Nephron progenitor cell (in vitro differentiated cells): ENCODE measurements around the gene ANO4.

Source experiments
- DNase-seq: peaks from one replicate; pipeline ENCODE4 v3.0.0; 2021
- H3K27ac Mint-ChIP-seq: 2 replicates; pipeline ENCODE4 v1.8.0; 2021; ENCODE audit warnings: mild to moderate bottlenecking, moderate library complexity, mixed read lengths
- H3K27me3 Mint-ChIP-seq: 2 replicates; pipeline ENCODE4 v1.8.0; 2021; ENCODE audit warnings: mild to moderate bottlenecking, low read depth, mixed read lengths; ENCODE audit not compliant: poor library complexity
- H3K36me3 Mint-ChIP-seq: 2 replicates; pipeline ENCODE4 v1.8.0; 2021; ENCODE audit warnings: low read depth, mixed read lengths
- H3K4me1 Mint-ChIP-seq: 2 replicates; pipeline ENCODE4 v1.8.0; 2021; ENCODE audit warnings: mixed read lengths
- H3K4me3 Mint-ChIP-seq: 2 replicates; pipeline ENCODE4 v1.8.0; 2021; ENCODE audit warnings: mild to moderate bottlenecking, moderate library complexity, mixed read lengths
- H3K9me3 Mint-ChIP-seq: 2 replicates; pipeline ENCODE4 v1.8.0; 2021; ENCODE audit warnings: mild to moderate bottlenecking, moderate library complexity, mixed read lengths
- TF ChIP-seq, protein P1 (sequence below): fragments of 200-600 bp; sonication (generic); IDR thresholded peaks from 2 replicates; pipeline ENCODE4 v1.5.0; 2021; ENCODE audit warnings: antibody characterized with exemption

Gene ANO4

DNA sequence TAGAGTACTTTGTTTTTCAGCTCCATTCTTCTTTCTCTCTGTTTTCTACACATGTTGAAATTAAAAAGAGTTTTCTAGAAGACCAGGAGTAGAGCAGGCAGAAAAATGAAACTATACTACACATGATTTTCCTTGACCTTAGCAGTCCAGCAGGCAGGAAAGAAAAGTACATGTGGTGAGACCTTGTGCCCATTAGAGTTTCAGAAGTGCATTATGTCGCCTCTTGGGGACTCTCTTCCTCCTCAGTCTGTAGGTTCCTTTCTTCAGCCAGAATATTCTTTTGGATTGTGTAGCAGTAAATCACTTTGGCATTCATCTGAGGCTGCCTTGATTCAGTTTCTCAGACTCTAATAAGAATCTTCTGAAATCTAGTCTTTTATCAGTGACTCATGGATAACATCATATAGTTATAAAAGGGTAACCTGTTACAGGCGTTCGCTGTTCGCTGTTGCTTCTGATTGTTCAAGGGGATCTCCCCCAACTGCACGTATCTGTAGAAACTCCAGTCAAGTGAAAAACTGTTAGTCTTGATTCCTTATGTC is 161.8 kb downstream of the ANO4 start:
- H3K27ac Mint-ChIP-seq, result no peak overlapping the region
- no peaks in the 10 kb centered on the region for H3K36me3 Mint-ChIP-seq
- H3K4me3 Mint-ChIP-seq, result no peak overlapping the region
- TF ChIP-seq, protein P1, sequence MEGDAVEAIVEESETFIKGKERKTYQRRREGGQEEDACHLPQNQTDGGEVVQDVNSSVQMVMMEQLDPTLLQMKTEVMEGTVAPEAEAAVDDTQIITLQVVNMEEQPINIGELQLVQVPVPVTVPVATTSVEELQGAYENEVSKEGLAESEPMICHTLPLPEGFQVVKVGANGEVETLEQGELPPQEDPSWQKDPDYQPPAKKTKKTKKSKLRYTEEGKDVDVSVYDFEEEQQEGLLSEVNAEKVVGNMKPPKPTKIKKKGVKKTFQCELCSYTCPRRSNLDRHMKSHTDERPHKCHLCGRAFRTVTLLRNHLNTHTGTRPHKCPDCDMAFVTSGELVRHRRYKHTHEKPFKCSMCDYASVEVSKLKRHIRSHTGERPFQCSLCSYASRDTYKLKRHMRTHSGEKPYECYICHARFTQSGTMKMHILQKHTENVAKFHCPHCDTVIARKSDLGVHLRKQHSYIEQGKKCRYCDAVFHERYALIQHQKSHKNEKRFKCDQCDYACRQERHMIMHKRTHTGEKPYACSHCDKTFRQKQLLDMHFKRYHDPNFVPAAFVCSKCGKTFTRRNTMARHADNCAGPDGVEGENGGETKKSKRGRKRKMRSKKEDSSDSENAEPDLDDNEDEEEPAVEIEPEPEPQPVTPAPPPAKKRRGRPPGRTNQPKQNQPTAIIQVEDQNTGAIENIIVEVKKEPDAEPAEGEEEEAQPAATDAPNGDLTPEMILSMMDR, result no peak
- H3K9me3 Mint-ChIP-seq, result no peaks in the 10 kb centered on the region
- DNase-seq, result no peak
- peaks cover 9% of the 10 kb centered on the region for H3K27me3 Mint-ChIP-seq
- H3K4me1 Mint-ChIP-seq, result peaks cover 23% of the 10 kb centered on the region

DNA sequence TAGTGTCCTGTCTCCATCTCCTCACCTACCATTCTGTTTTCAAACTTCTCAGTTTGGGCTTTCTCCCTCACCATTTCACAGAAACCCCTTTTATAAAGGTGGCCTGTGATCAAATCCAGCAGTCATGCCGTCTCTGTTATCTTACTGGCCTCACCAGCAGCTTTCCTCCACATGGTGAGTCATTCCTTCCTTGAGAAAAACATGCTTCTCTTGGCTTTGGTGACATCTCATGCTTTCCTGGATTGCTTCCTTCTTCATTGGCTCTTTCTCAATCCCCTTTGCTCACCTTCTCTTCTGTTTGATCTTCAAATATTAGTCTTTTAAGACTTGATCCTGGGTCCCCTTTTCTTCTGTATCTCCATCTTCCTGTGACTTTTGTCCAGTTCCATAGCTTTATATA is 164.9 kb downstream of the ANO4 start:
- Mint-ChIP-seq H3K36me3 (no peaks in the 10 kb centered on the region), H3K4me1 (peaks cover 20% of the 10 kb centered on the region), H3K27me3 (no peaks in the 10 kb centered on the region), H3K27ac (no peak overlapping the region), H3K4me3 (no peak overlapping the region), H3K9me3 (no peaks in the 10 kb centered on the region)
- DNase-seq, result no peak
- TF ChIP-seq, protein P1, result no peak

DNA sequence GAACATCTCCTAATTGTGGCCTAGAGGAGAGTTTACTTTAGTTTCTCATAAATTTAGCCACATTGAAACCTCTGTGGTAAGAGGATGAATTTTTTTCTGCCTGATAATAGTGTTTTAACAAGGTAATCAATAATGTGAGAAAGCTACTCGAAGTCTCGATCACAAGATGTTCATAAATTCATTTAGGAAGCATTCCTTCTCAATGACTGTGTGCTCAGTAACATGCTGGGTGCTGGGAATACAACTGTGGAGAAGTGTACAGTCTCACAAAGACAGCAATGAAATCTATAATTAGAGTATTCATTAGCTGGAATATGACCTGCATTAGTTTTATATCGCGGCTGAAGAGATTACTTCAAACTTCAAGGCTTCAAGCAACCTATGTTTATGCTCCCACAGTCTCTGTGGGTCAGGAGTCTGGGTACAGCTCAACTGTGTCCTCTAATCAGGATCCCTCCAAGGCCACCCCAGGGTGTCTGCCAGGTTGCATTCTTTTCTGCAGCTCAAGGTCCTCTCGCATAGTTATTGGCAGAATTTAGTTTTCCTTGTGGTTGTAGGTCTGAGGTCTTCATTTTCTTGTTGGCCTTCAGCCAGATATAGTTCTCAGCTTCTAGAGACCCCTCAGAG is 167.6 kb downstream of the ANO4 start:
- no peak for DNase-seq
- Mint-ChIP-seq H3K36me3 (no peaks in the 10 kb centered on the region), H3K9me3 (no peaks in the 10 kb centered on the region), H3K27ac (no peak overlapping the region), H3K27me3 (no peaks in the 10 kb centered on the region), H3K4me3 (no peak overlapping the region), H3K4me1 (peaks cover 8% of the 10 kb centered on the region)
- TF ChIP-seq, protein P1, result no peak

DNA sequence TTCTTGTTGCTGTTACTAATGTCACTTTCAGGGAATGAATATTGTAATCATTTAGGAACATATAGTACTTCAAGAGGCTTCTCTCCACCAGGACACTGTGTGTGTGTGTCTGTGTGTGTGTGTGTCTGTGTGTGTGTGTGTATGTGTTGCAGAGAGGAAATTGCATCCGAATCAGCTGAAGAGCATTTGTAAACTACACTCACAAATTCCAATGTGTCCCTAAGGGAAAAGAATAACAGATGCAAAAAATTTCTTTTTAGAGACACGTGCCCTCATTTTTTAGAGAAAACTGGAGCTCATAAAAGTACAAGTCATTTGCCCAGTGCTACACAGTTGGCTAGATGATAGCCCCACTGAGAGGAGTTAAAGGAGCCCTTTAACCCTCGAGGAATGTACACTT is 168.8 kb downstream of the ANO4 start:
- Mint-ChIP-seq H3K27ac (no peak overlapping the region), H3K36me3 (no peaks in the 10 kb centered on the region), H3K4me1 (peaks cover 8% of the 10 kb centered on the region), H3K4me3 (no peak overlapping the region), H3K27me3 (no peaks in the 10 kb centered on the region), H3K9me3 (no peaks in the 10 kb centered on the region)
- TF ChIP-seq, protein P1, result no peak
- no peak for DNase-seq

DNA sequence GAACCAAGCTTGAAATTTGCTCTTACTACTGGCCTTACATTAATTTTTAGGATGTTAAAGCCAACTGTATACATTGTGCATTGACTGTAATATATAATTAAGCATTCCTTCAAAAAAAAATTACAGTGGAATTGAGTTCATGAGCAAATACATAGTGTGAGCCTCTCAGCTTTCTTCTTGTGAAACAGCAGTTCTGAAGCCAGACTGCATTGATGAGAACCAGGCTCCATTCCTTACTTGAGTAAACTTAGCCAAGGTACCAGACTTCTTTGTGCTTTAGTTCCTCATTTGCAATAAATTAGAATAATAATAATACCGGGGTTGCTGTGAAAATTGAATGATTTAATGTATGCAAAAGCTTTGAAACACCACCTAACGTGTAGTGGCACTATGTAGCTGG is 169.5 kb downstream of the ANO4 start:
- H3K4me3 Mint-ChIP-seq, result no peak overlapping the region
- no peak for DNase-seq
- H3K27me3 Mint-ChIP-seq, result no peaks in the 10 kb centered on the region
- H3K36me3 Mint-ChIP-seq, result no peaks in the 10 kb centered on the region
- H3K9me3 Mint-ChIP-seq, result no peaks in the 10 kb centered on the region
- H3K4me1 Mint-ChIP-seq, result peaks cover 8% of the 10 kb centered on the region
- TF ChIP-seq, protein P1, result no peak
- H3K27ac Mint-ChIP-seq, result no peak overlapping the region

DNA sequence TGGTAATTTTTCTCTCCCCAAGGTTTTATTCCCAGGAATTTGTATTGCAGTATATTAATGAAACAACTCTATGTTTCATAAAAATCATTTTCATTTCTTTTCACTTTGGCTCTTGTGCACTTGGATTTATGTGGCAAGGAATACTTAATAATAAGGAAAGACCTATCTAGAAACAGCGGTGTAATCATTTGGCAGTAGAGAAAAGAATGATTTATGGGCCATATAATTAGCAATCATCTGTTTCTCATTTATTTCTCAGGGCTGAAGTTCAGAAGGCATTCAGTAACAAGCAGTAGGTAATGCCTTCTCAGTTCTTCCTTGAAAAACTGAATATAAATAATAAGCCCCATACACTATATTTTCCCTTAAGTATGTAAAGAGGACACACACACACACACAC is 172.6 kb downstream of the ANO4 start:
- Mint-ChIP-seq H3K4me3 (no peak overlapping the region), H3K27me3 (no peaks in the 10 kb centered on the region), H3K4me1 (no peaks in the 10 kb centered on the region), H3K9me3 (no peaks in the 10 kb centered on the region), H3K36me3 (no peaks in the 10 kb centered on the region), H3K27ac (no peak overlapping the region)
- DNase-seq, result no peak
- TF ChIP-seq, protein P1, result no peak
